Kidney tubule cell (primary cell): ENCODE measurements around the gene RNF123.
A peak's percentile ranks its signal among the peaks of the same experiment; 100 is the strongest.

Source experiments
- DNase-seq: peaks from one replicate; pipeline ENCODE4 v3.0.0-alpha.2; 2018; ENCODE audit warnings: low spot score

RNF123 gene

DNA sequence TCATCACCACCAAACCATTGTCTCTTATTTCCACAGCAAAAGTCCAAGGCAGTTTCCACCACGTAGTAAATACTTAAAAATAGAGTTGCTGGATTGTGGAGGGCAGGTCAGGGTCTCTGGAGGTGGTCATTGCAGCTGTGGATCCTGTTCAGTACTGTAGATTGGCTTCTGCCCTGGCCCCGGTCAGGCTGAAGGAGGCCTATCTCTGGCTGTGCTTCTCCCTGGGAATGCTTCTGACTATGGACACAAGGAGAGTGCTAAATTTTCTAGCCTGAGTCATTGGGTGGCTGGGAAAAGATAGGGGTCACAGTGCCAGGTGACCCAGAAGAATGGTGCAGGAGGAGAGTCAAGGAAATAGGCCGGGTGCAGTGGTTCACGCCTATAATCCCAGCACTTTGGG, 60.7 kb downstream of the RNF123 start:
- peak; percentile 55 for DNase-seq

DNA sequence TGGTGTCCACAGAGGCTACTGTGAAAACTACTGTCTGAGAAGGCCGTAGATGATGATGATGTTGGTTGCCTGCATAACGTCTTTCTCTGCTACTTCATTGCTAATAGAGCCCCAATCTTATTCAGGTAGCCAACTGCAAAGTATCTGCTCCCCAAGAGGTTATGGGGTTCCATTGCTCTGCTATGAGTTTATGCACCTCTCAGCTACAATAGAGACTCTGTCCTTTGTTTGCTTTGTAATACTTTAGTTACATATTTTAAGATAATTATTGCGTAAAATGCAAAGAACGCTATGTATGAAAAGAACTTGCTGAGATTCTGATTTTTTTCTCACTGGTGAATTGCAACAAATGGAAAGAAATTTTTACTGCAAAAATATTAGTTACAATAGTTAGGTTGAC, 62.1 kb downstream of the RNF123 start:
- DNase-seq, result no peak

DNA sequence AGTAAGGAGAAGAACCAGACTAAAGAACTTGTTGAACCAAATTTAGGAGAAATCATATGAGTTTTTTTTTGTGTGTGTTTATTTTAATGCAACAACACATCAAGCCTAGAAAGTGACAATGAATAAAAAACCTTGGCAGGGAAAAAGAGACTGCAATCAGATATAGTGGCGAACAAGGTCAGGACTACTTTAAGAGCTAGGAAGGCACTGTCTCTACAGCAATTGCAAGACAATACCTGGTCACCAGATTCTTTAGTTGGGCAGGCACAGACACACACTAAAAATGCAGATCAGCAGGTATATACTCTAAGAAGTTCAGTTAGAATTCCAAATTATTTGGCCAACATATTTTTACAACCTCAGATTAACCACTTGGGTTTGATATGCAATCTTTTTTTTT, 65.2 kb downstream of the RNF123 start:
- no peak for DNase-seq

DNA sequence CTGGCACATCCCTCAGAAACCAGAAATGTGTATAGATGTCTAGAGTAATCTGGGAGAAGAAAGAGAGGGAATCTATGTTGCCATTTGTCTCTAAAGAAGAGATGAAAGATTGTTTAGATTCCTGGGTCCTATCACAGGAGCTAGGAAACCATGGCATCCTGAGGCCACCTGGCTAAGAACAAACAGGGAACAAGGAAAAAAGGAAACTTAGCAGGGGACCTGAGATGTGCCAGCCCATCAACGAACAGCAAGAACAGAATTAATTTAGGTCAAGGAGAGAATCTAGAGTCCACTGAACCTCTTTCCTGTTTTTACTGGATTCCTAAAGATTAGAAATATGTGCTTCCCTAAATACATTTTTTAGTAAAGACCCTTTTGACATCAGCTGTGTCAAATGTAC, 66.7 kb downstream of the RNF123 start:
- no peak for DNase-seq

DNA sequence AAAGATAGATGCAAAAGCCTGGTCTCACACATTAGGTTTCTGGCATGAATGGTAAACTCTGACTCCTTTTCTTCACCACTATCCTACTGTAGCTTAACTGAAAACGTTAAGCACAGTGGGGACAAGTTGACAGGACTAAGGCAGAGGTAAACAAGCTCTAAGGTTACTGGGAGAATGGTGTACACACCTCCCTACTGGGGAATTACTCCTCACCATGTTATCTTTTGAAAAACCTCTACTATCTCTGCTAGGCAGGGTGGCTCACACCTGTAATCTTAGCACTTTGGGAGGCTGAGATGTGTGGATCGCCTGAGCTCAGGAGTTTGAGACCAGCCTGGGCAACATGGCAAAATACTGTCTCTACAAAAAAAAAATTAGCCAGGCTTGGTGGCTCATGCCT, 67.8 kb downstream of the RNF123 start:
- DNase-seq, result no peak

DNA sequence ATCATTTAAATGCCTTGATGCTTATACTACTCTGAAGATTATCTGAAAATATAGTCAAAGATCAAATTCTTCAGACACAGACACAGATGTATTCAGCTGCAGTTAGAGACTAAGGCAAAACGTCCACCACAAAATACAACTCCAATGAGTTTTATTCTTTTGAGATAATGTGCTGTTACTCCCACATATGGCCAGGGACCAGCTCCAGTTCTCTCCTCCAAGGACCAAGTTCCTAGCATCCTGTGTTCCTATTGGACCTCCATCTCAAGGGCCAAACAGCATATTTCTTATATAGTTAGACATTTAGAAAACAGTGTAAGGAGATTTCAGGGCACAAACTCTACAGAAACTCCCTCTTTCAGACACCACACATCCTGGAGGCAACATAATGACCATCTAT, 69.9 kb downstream of the RNF123 start:
- DNase-seq, result no peak

DNA sequence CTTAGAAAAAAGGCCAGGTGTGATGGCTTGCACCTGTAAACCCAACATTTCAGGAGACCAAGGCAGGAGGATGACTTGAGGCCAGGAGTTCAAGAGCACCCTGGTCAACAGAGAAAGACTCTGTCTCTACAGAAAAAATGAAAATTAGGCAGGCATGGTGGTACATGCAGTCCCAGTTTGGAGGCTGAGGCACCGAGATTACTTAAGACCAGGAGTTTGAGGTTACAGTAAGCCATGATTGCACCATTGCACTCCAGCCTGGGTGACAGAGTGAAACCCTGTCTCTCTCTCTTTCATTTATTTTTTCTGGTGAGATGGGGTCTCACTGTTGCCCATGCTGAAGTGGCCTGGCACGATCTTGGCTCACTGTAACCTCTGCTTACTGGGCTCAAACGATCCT, 72.3 kb downstream of the RNF123 start:
- no peak for DNase-seq

DNA sequence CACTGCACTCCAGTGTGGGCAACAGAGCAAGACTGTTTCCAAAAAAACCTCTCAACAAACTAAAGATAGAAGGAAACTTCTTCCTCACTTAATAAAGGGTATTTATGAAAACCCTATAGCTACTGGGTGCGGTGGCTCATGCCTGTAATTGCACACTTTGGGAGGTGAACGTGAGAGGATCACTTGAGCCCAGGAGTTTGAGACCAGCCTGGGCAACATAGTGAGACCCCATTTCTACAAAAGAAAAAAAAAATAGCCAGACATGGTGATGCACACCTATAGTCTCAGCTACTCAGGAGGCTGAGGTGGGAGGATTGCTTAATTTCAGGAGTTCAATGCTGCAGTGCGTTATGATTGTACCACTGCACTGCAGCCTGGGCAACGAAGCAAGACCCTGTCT, 74.6 kb downstream of the RNF123 start:
- DNase-seq, result no peak

DNA sequence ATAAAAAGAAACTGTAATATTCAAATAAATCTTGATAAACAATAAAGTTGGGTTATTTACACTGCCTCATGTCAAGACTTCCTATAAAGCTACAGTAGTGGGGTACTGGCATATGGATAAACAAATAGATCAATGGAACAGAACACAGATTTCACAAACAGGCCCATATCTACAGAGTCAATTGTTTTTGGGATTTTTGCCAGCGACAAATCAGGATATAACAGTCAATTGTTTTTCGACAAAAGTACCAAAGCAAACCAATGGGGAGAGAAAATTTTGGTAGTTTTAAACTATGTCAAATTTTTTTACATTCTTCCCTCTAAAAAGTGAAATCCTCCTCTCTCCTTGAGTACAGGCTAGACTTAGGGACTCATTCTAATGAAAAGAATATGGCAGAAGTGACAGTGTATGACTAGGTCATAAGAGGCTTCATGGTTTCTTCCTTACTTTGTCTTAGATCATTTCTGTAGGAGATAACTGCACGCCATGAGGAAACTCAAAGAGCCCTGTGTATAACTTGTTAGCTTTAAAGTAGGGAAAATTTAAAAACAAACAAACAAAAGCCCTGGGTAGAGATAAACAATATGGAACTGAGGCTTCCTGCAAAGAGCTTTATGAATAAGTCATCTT, 80.0 kb downstream of the RNF123 start:
- DNase-seq, result no peak

DNA sequence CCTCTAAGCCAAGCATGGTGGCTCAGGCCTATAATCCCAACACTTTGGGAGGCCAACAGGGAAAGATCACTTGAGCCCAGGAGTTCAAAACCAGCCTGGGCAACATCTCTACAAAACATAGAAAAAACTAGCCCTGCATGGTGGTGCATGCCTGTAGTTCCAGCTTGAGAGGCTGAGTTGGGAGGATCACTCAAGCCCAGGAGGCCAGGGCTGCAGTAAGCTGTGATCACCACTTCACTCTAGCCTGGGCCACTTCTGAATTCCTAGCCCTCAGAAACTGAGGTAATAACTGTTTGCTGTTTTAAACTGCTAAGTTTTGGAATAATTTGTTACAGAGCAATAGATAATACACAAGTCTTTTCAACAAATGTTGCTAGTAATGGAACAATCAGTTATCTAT, 80.6 kb downstream of the RNF123 start:
- no peak for DNase-seq
